GM21786 (cell line): Measurements from ENCODE around the gene ITGA2.
A peak's percentile ranks its signal among the peaks of the same experiment; 100 is the strongest.

Source experiments
- ATAC-seq: cut with Tn5 transposase; IDR thresholded peaks from one replicate; pipeline ENCODE4 v1.9.1; 2021; ENCODE audit not compliant: unreplicated experiment

ITGA2 gene

GRCh38 chr5:52988335-52989024 is 672 bp upstream of the ITGA2 start:
- peak; percentile 13 for ATAC-seq

GRCh38 chr5:52989781-52990527 is 802 bp downstream of the ITGA2 start:
- no peak for ATAC-seq

- ATAC-seq, result no peak
These were observed 1.4 kb downstream of the ITGA2 start for GRCh38 chr5:52990528-52990925.

- no peak for ATAC-seq
These were observed 4.2 kb downstream of the ITGA2 start for GRCh38 chr5:52993367-52993766.

GRCh38 chr5:52994266-52994665 is 5.1 kb downstream of the ITGA2 start:
- ATAC-seq, result no peak

- no peak for ATAC-seq
These were observed 5.9 kb downstream of the ITGA2 start for GRCh38 chr5:52995095-52995494.

DNA sequence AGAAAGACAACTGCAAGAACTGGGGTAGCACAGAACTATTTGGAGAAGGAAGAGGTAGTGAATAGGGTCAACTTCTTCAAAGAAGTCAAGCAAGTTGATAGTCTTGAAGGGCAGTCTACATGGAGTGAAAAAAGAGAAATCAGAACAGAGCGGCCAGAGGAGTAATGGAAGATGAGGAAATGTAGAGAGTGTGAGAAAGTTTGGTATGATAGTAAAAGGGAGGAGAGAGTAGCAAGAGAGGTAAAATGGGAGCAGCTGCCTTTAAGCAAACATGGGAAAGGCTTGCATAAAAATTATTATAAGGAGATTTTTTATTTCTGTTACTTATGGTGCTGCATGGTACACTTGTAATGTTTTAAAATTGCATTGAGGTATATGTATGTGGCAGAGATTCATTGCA is 6.8 kb downstream of the ITGA2 start:
- no peak for ATAC-seq

DNA sequence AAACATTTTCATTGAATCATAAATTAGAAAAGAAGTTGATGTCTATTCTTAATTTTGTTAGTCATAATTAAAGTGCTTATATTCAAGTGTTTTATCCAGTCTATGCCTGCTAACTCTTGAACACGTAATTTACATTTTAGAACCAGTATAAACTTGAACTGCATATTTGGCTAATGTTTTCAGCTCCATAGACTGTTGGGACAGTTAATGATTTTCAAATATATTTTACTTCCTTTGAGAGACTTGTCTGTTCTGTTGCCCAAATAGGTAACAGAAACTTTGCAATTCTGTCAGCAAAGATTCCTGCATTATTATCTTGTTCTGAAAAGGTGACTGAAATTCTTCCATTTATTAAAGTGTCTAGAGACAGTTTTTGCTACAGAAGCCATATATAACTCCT is 7.8 kb downstream of the ITGA2 start:
- ATAC-seq, result no peak

DNA sequence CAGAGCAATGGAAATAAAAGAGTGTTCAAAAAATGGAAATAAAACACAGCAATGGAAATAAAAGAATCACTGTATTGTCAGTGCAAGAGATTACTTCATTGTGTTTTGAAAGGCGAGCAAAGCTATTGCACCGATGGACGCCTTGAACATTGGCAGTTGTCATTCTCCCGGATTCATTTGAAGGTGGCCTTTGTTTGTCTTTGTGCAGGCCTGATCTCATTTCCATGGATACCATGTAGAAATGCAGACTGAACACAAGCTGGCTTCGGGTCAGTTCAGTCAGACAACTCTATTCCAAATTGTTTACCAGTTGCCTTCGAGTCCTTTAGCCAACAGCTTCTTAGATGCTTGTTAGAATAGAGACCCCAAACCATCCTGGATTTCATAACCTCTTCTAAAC is 8.3 kb downstream of the ITGA2 start:
- ATAC-seq, result no peak

DNA sequence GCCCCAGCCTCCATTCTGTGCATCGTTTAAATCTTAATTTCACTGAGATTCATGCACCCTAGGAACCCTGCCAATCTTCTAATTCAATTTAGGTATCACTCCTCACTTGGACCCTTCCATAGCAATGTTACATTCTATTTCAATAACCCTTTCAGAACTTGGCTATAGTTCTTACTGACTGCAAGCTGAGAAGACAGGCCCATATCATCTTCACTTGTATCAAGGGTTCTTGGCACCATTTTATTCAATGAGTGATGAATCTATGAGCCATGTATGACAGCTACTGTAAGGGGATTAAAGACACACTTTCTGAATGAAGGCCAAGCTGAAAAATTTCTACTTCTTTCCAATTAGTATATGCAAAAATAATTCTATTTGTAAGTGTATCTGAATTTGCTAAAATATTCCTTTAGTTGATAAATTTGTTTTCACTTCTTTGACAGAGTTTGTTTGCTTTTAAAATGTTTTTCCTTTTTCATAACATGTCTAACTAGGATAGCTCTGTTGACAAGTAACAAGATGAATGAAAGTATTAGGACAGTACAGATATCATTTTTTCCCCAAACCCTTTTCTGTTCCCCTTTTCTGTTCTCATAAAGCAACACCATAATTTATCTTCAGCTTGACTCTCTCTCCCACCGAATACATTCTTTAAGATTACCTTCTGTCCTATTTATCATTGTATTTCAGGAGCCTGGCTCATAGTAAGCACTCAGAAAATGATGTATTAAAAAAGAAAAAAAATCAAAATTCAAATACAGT is 9.6 kb downstream of the ITGA2 start:
- peak; percentile 67 for ATAC-seq

DNA sequence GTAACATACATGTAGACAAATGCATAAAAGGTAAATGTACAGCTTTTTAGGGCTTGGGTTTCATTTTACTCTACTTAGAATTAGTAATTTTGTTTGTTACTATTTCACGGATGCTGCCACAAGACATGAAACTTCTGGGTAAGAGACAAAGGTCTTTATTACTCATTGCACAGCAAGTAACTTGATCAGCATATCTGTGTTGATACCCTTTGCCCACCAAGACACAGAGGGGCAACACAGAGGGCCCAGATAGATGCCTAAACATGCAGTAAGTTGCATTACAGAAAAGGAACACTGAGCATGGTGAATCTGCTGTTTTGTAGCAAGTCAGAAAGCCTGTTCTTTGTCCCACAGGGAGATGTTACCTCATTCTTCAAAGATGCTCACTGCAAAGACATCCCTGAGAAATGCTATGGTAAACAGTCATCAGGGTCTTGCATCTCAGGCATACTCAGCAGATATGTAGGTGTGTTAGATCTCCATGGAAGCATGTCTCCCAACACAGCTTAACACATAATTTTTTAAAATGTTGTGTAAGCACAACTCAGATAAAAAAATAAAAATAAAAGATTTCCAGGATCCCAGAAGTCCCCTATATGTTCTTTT is 10.3 kb downstream of the ITGA2 start:
- ATAC-seq, result no peak

GRCh38 chr5:53001541-53001940 is 12.4 kb downstream of the ITGA2 start:
- no peak for ATAC-seq

- no peak for ATAC-seq
These were observed 13.3 kb downstream of the ITGA2 start for GRCh38 chr5:53002491-53002890.

DNA sequence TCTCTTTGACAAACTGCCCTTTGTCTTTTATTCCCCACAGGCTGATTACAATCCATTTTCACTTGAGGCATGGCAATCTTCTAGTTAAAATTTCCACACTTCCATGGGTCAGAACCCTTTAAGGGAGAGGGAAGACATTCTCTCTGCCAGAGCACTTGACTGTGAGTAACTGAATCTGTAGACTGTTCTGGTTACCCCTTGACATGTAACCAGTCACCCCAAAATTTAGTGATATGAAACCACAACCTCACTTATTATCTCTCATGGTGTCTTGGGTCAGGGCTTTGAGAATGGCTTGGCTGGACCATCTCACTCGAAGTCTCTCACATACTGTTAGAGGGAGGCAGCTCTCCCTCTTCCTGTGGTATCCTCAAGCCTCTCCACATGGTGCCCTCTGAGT is 14.0 kb downstream of the ITGA2 start:
- ATAC-seq, result no peak

DNA sequence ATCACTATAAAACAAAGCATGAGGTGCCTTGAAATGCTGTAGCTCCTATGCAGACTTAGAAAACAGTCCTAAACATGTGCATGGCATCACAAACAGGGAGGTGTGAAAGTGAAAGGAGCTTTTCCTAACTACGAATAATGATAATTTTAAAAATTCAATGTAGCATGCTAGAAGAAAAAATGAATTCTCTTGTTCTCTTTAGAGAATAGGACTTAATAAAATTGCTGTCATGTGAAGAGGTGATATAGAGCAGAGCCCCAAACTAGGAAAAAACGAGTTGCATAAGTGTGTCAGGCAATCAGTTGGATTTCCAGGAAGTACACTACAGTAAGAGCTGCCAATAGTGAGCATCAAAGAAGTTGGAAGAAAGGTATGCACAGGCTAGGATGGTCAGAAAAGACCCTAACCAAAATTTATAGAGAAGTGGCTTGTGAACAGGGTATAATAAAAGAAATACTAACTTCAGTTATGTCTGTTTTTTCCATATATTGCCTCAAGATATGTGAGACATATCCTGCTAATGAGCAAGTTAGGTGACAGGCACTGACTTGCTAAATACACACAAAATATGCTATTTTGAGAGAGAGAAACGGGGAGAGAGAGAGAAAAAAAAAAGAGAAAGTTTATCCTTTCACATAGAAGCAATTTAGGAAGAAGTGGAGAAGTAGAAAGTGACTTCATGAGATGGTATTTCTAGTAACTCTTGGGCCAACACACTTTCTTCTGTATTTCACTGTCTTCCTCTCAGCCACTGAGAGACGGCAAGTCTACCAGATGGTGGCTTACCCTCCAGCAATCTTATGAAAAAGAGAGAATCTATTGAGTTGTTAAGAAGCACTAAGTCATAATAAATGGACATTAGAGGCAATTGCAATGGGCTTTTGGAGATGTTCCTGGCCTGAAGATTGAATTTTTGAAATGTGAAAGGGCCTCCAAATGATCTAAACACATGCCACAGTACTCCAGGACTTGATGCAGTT is 18.0 kb downstream of the ITGA2 start:
- no peak for ATAC-seq

DNA sequence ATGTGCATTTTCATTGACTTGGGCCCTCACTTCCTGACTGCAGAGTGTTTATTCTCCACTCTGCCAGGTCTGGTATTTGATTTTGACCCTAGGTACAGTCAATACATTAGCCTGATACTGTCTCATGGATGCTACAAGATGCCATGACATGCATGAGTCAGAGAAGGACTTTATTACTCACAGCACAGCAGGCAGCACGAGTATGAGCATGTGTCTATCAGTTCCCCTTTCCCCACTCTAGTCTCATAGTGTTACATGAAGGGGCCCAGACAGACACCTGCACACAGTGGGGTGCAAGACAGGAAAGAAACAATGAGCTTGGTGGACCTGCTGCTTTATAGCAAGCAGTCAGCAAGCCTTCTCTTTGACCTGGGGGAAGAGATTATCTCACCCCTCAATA is 19.6 kb downstream of the ITGA2 start:
- peak; percentile 87 for ATAC-seq

DNA sequence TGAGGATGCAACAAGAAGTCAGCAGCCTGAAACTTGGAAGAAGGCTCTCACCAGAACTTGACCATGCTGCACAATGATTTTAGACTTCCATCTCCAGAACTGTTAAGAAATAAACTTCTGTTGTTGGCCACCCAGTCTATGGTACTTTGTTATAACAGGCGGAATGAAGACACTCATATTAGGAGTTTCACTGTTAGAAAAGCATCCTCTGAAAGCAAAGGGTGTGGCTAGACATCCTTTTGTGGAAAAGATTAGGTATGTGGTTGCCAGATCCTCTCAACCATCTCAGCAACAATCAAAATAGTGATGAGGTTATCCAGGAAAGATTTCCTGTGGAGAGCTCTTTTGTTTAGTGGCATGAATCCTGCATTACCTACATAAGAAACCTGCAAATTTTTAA is 20.7 kb downstream of the ITGA2 start:
- no peak for ATAC-seq

- ATAC-seq, result no peak
These were observed 21.7 kb downstream of the ITGA2 start for GRCh38 chr5:53010814-53011213.

GRCh38 chr5:53011233-53011632 is 22.1 kb downstream of the ITGA2 start:
- no peak for ATAC-seq

DNA sequence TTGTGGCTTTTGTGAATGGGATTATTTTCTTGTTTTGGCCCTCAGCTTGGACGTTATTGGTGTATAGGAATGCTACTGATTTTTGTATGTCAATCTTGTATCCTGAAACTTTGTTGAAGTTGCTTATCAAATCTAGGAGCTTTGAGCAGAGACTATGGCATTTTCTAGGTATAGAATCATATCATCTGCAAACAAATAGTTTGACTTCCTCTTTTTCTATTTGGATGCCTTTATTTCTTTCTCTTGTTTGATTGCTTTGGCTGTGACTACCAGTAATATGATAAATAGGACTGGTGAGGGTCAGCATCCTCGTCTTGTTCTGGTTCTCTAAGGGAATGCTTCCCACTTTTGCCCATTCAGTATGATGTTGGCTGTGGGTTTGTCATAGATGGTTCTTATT is 24.7 kb downstream of the ITGA2 start:
- ATAC-seq, result no peak
